ENCODE measurements around the gene DYNC1I1.

- TF ChIP-seq, protein P1, sequence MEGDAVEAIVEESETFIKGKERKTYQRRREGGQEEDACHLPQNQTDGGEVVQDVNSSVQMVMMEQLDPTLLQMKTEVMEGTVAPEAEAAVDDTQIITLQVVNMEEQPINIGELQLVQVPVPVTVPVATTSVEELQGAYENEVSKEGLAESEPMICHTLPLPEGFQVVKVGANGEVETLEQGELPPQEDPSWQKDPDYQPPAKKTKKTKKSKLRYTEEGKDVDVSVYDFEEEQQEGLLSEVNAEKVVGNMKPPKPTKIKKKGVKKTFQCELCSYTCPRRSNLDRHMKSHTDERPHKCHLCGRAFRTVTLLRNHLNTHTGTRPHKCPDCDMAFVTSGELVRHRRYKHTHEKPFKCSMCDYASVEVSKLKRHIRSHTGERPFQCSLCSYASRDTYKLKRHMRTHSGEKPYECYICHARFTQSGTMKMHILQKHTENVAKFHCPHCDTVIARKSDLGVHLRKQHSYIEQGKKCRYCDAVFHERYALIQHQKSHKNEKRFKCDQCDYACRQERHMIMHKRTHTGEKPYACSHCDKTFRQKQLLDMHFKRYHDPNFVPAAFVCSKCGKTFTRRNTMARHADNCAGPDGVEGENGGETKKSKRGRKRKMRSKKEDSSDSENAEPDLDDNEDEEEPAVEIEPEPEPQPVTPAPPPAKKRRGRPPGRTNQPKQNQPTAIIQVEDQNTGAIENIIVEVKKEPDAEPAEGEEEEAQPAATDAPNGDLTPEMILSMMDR (conservative IDR thresholded peaks at IDR 0.05; ENCODE audit: low read depth in 2 of 2), result no peak
- no peak for TF ChIP-seq STAT1 (IDR thresholded peaks at IDR 0.05; ENCODE audit: unreplicated experiment)
- TF ChIP-seq, protein P2, sequence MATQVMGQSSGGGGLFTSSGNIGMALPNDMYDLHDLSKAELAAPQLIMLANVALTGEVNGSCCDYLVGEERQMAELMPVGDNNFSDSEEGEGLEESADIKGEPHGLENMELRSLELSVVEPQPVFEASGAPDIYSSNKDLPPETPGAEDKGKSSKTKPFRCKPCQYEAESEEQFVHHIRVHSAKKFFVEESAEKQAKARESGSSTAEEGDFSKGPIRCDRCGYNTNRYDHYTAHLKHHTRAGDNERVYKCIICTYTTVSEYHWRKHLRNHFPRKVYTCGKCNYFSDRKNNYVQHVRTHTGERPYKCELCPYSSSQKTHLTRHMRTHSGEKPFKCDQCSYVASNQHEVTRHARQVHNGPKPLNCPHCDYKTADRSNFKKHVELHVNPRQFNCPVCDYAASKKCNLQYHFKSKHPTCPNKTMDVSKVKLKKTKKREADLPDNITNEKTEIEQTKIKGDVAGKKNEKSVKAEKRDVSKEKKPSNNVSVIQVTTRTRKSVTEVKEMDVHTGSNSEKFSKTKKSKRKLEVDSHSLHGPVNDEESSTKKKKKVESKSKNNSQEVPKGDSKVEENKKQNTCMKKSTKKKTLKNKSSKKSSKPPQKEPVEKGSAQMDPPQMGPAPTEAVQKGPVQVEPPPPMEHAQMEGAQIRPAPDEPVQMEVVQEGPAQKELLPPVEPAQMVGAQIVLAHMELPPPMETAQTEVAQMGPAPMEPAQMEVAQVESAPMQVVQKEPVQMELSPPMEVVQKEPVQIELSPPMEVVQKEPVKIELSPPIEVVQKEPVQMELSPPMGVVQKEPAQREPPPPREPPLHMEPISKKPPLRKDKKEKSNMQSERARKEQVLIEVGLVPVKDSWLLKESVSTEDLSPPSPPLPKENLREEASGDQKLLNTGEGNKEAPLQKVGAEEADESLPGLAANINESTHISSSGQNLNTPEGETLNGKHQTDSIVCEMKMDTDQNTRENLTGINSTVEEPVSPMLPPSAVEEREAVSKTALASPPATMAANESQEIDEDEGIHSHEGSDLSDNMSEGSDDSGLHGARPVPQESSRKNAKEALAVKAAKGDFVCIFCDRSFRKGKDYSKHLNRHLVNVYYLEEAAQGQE (IDR thresholded peaks at IDR 0.05; ENCODE audit: unreplicated experiment), result no peak
- no peak for TF ChIP-seq CREB1 (CRISPR knock-in tag; IDR thresholded peaks at IDR 0.05; ENCODE audit: low read depth)
- no peak for TF ChIP-seq POLR2AphosphoS5 (IDR thresholded peaks at IDR 0.05; ENCODE audit: low read depth)
- TF ChIP-seq EZH2 (IDR thresholded peaks at IDR 0.05; ENCODE audit: low read depth, unreplicated experiment), result no peak
- TF ChIP-seq EZH2phosphoT487 (IDR thresholded peaks at IDR 0.05; ENCODE audit: unreplicated experiment), result no peak
- TF ChIP-seq ZNF331 (CRISPR knock-in tag; IDR thresholded peaks at IDR 0.05; ENCODE audit: low read depth), result no peak
These were observed 201.8 kb downstream of the DYNC1I1 start for GRCh38 chr7:95974108-95974507.

All from GM23338 (cell line).